ENCODE results near the gene ARFIP1. TPM values are rescaled to one million over a fixed set of nuclear protein-coding genes. Genes with fewer than 3 reads are reported as not detected.

The ARFIP1 gene
- total and polyA plus RNA-seq, 2 of the 8 experiments (the other 6 are each of a cell fraction or from before 2014, with no cell fraction given) = 13.5 to 38.0 TPM

DNA sequence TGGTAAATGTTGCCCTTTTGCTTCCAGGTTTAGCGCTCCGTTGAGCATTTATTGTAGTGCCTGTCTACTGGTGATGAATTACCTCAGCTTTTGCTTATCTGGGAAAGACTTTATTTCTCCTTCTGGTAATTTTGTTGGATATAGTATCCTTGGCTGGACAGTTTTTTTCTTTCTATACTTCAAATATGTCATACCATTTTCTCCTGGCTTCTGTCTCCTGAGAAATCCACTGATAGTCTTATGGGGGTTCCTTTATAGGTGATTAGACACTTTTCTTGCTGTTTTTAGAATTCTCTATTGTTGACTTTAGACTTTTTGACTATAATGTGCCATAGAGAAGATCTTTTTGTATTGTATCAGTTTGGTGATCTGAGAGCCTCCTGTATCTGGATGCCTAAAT lies 73.5 kb downstream of the ARFIP1 start (continued):
- TF ChIP-seq, protein P1, sequence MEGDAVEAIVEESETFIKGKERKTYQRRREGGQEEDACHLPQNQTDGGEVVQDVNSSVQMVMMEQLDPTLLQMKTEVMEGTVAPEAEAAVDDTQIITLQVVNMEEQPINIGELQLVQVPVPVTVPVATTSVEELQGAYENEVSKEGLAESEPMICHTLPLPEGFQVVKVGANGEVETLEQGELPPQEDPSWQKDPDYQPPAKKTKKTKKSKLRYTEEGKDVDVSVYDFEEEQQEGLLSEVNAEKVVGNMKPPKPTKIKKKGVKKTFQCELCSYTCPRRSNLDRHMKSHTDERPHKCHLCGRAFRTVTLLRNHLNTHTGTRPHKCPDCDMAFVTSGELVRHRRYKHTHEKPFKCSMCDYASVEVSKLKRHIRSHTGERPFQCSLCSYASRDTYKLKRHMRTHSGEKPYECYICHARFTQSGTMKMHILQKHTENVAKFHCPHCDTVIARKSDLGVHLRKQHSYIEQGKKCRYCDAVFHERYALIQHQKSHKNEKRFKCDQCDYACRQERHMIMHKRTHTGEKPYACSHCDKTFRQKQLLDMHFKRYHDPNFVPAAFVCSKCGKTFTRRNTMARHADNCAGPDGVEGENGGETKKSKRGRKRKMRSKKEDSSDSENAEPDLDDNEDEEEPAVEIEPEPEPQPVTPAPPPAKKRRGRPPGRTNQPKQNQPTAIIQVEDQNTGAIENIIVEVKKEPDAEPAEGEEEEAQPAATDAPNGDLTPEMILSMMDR (IDR thresholded peaks at IDR 0.05; ENCODE audit: control extremely low read depth in 1 of 3, insufficient read depth in 1 of 3, low read depth in 1 of 3, low read length in 3 of 3) = no peak
- TF ChIP-seq, protein P2, sequence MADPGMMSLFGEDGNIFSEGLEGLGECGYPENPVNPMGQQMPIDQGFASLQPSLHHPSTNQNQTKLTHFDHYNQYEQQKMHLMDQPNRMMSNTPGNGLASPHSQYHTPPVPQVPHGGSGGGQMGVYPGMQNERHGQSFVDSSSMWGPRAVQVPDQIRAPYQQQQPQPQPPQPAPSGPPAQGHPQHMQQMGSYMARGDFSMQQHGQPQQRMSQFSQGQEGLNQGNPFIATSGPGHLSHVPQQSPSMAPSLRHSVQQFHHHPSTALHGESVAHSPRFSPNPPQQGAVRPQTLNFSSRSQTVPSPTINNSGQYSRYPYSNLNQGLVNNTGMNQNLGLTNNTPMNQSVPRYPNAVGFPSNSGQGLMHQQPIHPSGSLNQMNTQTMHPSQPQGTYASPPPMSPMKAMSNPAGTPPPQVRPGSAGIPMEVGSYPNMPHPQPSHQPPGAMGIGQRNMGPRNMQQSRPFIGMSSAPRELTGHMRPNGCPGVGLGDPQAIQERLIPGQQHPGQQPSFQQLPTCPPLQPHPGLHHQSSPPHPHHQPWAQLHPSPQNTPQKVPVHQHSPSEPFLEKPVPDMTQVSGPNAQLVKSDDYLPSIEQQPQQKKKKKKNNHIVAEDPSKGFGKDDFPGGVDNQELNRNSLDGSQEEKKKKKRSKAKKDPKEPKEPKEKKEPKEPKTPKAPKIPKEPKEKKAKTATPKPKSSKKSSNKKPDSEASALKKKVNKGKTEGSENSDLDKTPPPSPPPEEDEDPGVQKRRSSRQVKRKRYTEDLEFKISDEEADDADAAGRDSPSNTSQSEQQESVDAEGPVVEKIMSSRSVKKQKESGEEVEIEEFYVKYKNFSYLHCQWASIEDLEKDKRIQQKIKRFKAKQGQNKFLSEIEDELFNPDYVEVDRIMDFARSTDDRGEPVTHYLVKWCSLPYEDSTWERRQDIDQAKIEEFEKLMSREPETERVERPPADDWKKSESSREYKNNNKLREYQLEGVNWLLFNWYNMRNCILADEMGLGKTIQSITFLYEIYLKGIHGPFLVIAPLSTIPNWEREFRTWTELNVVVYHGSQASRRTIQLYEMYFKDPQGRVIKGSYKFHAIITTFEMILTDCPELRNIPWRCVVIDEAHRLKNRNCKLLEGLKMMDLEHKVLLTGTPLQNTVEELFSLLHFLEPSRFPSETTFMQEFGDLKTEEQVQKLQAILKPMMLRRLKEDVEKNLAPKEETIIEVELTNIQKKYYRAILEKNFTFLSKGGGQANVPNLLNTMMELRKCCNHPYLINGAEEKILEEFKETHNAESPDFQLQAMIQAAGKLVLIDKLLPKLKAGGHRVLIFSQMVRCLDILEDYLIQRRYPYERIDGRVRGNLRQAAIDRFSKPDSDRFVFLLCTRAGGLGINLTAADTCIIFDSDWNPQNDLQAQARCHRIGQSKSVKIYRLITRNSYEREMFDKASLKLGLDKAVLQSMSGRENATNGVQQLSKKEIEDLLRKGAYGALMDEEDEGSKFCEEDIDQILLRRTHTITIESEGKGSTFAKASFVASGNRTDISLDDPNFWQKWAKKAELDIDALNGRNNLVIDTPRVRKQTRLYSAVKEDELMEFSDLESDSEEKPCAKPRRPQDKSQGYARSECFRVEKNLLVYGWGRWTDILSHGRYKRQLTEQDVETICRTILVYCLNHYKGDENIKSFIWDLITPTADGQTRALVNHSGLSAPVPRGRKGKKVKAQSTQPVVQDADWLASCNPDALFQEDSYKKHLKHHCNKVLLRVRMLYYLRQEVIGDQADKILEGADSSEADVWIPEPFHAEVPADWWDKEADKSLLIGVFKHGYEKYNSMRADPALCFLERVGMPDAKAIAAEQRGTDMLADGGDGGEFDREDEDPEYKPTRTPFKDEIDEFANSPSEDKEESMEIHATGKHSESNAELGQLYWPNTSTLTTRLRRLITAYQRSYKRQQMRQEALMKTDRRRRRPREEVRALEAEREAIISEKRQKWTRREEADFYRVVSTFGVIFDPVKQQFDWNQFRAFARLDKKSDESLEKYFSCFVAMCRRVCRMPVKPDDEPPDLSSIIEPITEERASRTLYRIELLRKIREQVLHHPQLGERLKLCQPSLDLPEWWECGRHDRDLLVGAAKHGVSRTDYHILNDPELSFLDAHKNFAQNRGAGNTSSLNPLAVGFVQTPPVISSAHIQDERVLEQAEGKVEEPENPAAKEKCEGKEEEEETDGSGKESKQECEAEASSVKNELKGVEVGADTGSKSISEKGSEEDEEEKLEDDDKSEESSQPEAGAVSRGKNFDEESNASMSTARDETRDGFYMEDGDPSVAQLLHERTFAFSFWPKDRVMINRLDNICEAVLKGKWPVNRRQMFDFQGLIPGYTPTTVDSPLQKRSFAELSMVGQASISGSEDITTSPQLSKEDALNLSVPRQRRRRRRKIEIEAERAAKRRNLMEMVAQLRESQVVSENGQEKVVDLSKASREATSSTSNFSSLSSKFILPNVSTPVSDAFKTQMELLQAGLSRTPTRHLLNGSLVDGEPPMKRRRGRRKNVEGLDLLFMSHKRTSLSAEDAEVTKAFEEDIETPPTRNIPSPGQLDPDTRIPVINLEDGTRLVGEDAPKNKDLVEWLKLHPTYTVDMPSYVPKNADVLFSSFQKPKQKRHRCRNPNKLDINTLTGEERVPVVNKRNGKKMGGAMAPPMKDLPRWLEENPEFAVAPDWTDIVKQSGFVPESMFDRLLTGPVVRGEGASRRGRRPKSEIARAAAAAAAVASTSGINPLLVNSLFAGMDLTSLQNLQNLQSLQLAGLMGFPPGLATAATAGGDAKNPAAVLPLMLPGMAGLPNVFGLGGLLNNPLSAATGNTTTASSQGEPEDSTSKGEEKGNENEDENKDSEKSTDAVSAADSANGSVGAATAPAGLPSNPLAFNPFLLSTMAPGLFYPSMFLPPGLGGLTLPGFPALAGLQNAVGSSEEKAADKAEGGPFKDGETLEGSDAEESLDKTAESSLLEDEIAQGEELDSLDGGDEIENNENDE (IDR thresholded peaks at IDR 0.05; ENCODE audit: insufficient replicate concordance, low read length) = no peak
